GM10266 (cell line): ENCODE measurements around the gene PLK2.

Experiments used
- DNase-seq: peaks from one replicate; pipeline ENCODE4 v3.0.0; 2012; ENCODE audit errors: extremely low spot score
- CTCF ChIP-seq: IDR thresholded peaks from 2 replicates; pipeline ENCODE4 v1.5.1; 2012; ENCODE audit warnings: mild to moderate bottlenecking, low read depth; ENCODE audit not compliant: control insufficient read depth, insufficient read depth; ENCODE audit errors: missing control alignments

Gene PLK2

DNA sequence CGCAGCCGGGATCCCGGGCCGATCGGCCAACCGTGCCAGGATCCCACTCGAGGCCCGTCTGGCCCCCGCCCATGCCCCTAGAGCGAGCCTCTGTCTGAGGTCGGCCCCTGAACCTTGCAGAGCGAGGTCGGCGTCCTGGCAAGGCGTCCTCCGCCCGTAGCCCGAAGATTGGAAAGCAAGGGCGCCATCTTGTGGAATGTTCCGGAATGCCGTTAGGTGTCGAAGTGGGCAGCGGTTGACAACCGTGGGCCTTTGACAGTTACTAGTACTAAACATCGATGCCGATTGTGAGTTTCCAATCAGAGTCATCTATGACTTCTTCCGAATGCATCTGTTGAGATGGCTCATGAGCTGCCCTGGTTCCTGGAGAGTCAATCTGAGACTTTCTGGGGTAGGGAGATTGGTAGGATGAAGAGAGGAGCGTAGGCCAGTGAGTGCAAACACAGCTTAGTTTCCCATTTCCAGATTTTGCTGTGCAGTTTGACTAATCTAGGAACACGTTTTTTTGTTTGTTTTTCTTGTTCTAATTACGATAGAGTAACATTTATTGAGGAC lies 923 bp upstream of the PLK2 start:
- peak; percentile 85 for DNase-seq
- peak; percentile 89 for TF ChIP-seq CTCF

DNA sequence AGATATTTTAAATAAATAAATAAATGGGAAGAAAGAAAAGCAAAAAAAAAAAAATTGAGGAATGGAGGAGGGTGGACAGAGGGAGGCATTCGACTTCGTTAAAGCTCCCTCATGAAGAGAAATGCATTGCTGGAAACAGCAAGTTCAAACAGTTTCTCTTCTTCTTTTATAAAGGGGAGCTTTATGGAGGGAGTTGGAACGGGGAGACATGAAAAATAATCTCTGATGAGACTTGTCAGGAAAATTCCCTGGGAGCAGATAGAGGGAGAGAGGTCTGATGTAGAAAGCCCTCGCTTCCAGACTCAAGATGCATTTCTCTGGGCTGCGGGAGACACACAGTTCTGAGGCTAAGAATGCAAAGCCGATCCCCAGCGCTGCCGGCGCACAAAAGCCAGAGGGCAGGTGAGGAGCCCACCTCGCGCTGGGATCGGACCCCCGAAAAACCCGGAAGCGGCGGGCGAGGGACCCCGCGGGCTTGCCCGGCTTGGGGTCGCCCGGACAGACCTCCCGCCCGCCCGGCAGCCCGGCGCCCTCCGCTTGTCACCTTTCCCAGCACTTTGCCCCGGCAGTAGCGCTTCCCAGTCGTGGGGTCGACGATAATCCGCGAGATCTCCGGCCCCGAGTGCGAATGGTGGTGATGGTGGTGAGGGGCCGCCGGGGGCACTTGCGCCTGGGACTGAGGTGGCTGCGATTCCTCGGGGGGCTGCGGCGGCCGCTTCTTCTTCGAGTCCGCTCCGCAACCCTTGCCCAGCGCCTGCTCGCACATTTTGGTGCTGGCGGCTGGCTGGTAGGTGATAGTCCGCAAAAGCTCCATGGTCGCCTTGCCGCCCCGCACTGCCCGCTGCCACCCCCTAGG lies 512 bp downstream of the PLK2 start:
- TF ChIP-seq CTCF, result no peak
- peak; percentile 7 for DNase-seq

- TF ChIP-seq CTCF, result no peak
- DNase-seq, result no peak
Observed at GRCh38 chr5:58458743-58459145, 1.1 kb downstream of the PLK2 start.

DNA sequence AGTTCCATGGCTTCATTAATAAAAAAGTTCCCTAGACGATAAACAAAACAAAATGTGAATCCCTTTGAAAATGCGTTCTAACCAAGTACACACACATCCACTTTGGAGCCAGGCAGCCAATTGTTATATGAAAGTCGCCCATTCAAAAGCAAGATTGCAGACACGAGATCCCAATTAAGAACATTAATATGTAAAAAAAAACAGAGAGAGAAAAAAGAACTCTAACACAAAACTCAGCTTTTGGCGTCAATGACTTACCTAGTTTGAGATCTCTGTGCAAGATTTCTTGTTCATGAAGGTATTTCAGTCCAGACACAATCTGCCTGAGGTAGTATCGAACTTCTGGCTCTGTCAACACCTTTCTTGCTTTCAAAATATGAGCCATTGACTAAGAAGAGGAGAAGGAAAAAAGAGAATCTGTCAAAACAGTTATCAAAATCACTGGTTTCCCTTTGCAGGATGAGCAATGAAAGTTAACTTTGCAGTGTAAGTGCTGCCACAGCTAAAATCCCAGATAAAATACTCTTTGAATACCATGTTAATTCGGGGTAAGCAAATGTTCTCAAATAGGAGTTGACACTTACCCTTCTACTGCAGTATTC lies 1.6 kb downstream of the PLK2 start:
- no peak for TF ChIP-seq CTCF
- DNase-seq, result no peak

DNA sequence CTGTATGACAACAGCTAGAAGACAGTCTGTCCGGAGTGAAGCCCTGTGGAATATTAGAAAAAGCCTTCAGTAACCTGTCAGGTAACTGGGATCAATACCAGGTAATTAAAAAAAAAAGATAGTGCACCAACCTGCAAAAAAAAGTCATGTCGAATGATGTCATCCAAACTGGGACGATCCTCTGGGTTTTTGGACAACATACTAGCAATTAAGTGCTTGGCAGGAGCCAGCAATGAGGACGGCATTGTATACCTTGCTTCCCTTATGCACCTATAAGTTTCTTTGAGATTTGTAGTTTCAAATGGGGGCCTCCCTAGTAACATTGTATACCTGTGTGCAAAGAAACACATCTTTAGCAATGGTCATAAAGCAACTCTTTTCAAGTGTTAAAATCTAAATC lies 2.8 kb downstream of the PLK2 start:
- no peak for DNase-seq
- no peak for TF ChIP-seq CTCF

- DNase-seq, result no peak
- TF ChIP-seq CTCF, result no peak
Observed at GRCh38 chr5:58456486-58456885, 3.4 kb downstream of the PLK2 start.

DNA sequence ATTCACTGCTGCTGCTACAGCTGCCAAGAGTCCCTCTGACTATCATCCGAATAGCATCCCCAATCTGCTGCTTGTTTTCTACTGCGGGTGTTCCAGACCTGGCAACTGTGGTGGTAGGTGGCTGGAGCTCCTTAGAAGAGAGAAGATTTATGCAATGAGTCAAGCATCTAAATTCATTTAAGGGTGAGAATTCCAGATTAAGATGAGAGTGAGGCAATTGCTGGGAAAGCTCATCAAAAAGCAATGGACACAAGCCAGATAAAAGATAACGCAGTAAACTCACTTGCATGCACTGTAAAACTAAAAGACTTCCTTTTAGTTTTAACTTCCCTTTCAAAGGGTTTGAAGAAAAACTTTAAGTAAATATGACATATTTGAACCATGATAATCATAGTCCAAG lies 3.9 kb downstream of the PLK2 start:
- TF ChIP-seq CTCF, result no peak
- DNase-seq, result no peak
